Measurements from ENCODE around the gene DNAH17. TPM values are rescaled to one million over a fixed set of nuclear protein-coding genes. Genes with fewer than 3 reads are reported as not detected.

The DNAH17 gene
- total RNA-seq, 2 donors from 2014 or later = 0.13 to 0.64 TPM

DNA sequence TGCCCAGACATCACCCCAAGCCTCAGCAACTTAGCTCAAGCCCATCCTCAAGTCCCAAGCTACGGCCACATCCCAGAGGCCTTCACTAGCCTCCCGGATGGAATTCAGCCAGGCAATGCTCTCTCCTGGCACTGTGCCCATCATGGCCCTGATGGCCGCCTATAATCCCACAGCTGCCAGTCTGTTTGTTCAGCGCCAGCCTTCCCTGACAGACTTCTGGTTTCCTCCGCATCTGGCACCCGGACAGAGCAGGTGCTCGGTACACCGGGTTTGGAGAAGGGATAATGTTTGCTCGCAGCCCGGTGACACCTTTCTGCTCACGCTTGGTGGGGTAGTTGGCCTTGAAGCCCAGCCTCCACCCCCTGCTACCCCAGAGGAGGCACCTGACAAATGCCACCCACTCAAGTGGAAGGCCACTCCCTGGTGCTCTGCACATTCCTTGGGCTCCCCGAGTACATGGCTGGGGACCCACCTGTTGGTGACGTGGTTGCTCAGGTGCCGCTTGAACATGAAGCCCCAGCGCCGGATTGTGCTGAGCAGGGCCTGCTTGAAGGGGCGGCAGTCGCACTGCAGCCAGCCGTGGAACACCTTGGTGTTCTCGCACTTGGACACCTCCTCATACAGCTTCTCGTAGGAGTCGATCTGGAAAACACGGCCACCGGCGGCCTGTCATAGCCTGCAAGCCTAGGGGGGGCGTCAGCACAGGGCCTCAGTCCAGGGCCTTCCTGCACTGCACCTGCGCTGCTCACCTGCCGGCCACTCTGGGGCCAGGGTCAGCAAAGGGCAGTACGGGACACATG is 47.1 kb downstream of the DNAH17 start:
- H3K27ac Mint-ChIP-seq = no peak overlapping the region
- H3K36me3 ChIP-seq (ENCODE audit: control insufficient read depth, insufficient read depth, low read length) = no peaks in the 10 kb centered on the region
- no peak overlapping the region for H3K4me3 Mint-ChIP-seq
- H3K9ac ChIP-seq (ENCODE audit: extremely low read depth, low read length, poor library complexity, severe bottlenecking) = no peak overlapping the region
- no peaks in the 10 kb centered on the region for H3K36me3 Mint-ChIP-seq (ENCODE audit: low read depth)
- DNase-seq = peak; percentile 40
- no peaks in the 10 kb centered on the region for H3K27me3 ChIP-seq (ENCODE audit: control insufficient read depth, insufficient read depth, low read length, poor library complexity, severe bottlenecking)
- TF ChIP-seq, protein P1, sequence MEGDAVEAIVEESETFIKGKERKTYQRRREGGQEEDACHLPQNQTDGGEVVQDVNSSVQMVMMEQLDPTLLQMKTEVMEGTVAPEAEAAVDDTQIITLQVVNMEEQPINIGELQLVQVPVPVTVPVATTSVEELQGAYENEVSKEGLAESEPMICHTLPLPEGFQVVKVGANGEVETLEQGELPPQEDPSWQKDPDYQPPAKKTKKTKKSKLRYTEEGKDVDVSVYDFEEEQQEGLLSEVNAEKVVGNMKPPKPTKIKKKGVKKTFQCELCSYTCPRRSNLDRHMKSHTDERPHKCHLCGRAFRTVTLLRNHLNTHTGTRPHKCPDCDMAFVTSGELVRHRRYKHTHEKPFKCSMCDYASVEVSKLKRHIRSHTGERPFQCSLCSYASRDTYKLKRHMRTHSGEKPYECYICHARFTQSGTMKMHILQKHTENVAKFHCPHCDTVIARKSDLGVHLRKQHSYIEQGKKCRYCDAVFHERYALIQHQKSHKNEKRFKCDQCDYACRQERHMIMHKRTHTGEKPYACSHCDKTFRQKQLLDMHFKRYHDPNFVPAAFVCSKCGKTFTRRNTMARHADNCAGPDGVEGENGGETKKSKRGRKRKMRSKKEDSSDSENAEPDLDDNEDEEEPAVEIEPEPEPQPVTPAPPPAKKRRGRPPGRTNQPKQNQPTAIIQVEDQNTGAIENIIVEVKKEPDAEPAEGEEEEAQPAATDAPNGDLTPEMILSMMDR (conservative IDR thresholded peaks at IDR 0.05) = no peak
- H3K27ac ChIP-seq (ENCODE audit: low read depth, low read length) = no peak overlapping the region
- H3K27me3 Mint-ChIP-seq (ENCODE audit: insufficient read depth) = no peaks in the 10 kb centered on the region
- no peaks in the 10 kb centered on the region for H3K9me3 Mint-ChIP-seq
- H3K9me3 ChIP-seq (ENCODE audit: control insufficient read depth, low read length) = no peaks in the 10 kb centered on the region
- no peaks in the 10 kb centered on the region for H3K4me1 ChIP-seq (ENCODE audit: control insufficient read depth, insufficient read depth, low read length)
- 95 to 97% methylated on average over 18 to 29 of the region's 29 CpGs for WGBS, 2 experiments (ENCODE audit: insufficient coverage in 1 of 2, insufficient read length in 1 of 2)
- H3K4me1 Mint-ChIP-seq = peaks cover 6% of the 10 kb centered on the region
- no peak overlapping the region for H3K4me3 ChIP-seq (ENCODE audit: low read length)

DNA sequence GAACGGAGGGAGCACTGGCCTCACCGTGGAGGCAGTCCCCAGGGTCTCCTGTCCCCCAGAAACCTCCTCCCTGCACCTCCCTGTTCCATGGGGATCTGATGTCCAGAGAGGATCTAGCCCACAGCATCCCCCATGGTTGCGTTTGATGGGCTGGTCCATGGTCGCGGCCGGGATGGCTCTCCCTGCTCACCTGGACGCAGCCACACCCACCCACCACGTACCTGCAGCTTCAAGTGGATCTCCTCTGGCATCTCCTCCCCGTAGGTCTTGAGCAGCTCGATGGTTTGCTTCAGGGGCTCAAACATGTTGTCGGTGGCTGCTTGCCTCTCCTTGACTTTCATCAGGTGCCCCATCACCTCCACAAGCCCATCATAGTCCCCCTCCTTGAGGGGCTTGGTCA is 47.9 kb downstream of the DNAH17 start:
- Mint-ChIP-seq H3K27me3 (ENCODE audit: insufficient read depth) (no peaks in the 10 kb centered on the region), H3K27ac (no peak overlapping the region), H3K4me1 (peaks cover 6% of the 10 kb centered on the region), H3K4me3 (no peak overlapping the region), H3K36me3 (ENCODE audit: low read depth) (no peaks in the 10 kb centered on the region), H3K9me3 (no peaks in the 10 kb centered on the region)
- H3K4me1 ChIP-seq (ENCODE audit: control insufficient read depth, insufficient read depth, low read length) = no peaks in the 10 kb centered on the region
- no peak overlapping the region for H3K4me3 ChIP-seq (ENCODE audit: low read length)
- TF ChIP-seq, protein P1 (conservative IDR thresholded peaks at IDR 0.05) = no peak
- WGBS, 2 experiments (ENCODE audit: insufficient coverage in 1 of 2, insufficient read length in 1 of 2) = 91 to 97% methylated on average over 8 to 11 of the region's 11 CpGs
- no peaks in the 10 kb centered on the region for H3K9me3 ChIP-seq (ENCODE audit: control insufficient read depth, low read length)
- H3K27ac ChIP-seq (ENCODE audit: low read depth, low read length) = no peak overlapping the region
- H3K27me3 ChIP-seq (ENCODE audit: control insufficient read depth, insufficient read depth, low read length, poor library complexity, severe bottlenecking) = no peaks in the 10 kb centered on the region
- H3K36me3 ChIP-seq (ENCODE audit: control insufficient read depth, insufficient read depth, low read length) = no peaks in the 10 kb centered on the region
- H3K9ac ChIP-seq (ENCODE audit: extremely low read depth, low read length, poor library complexity, severe bottlenecking) = no peak overlapping the region
- DNase-seq = peak; percentile 38

DNA sequence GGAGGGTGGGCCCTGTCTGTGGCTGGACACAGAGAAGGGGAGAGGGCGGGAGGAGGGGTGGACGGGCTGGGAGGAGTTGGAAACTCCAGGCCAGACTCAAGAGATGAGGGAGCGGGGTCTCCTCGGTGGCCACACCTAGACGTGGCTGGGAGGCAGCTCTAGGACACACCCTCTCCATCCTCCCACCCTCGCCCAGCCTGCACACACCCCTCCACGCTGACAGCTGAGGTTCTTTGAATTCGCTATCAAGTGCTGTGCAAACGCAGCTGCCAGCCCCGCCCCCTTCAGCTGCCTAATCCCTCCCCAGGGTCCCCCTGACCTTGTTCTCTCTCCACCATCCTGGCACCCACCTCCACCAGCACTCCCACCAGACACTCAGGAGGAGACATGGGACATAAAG is 48.7 kb downstream of the DNAH17 start:
- Mint-ChIP-seq H3K27me3 (ENCODE audit: insufficient read depth) (no peaks in the 10 kb centered on the region), H3K36me3 (ENCODE audit: low read depth) (no peaks in the 10 kb centered on the region), H3K27ac (no peak overlapping the region), H3K9me3 (no peaks in the 10 kb centered on the region), H3K4me1 (peaks cover 6% of the 10 kb centered on the region), H3K4me3 (no peak overlapping the region)
- no peak overlapping the region for H3K9ac ChIP-seq (ENCODE audit: extremely low read depth, low read length, poor library complexity, severe bottlenecking)
- TF ChIP-seq, protein P1 (conservative IDR thresholded peaks at IDR 0.05) = no peak
- no peaks in the 10 kb centered on the region for H3K36me3 ChIP-seq (ENCODE audit: control insufficient read depth, insufficient read depth, low read length)
- peak; percentile 61 for DNase-seq
- WGBS, 2 experiments (ENCODE audit: insufficient coverage in 1 of 2, insufficient read length in 1 of 2) = 57 to 58% methylated on average over 5 to 10 of the region's 10 CpGs
- no peaks in the 10 kb centered on the region for H3K27me3 ChIP-seq (ENCODE audit: control insufficient read depth, insufficient read depth, low read length, poor library complexity, severe bottlenecking)
- H3K27ac ChIP-seq (ENCODE audit: low read depth, low read length) = no peak overlapping the region
- no peaks in the 10 kb centered on the region for H3K4me1 ChIP-seq (ENCODE audit: control insufficient read depth, insufficient read depth, low read length)
- no peak overlapping the region for H3K4me3 ChIP-seq (ENCODE audit: low read length)
- H3K9me3 ChIP-seq (ENCODE audit: control insufficient read depth, low read length) = no peaks in the 10 kb centered on the region

All from endodermal cell (in vitro differentiated cells).